Dedifferentiated amniotic fluid mesenchymal stem cell (primary cell): ENCODE measurements around the gene COL12A1.
"Not testable (repeated sequence)": the region's sequence is repeated elsewhere in the genome, so short reads cannot be mapped to it uniquely, and the experiment has no call there.

ENCODE experiments used
- DNase-seq: peaks from one replicate; pipeline ENCODE4 v3.0.0-alpha.2; 2016; ENCODE audit errors: extremely low spot score

COL12A1 gene

DNA sequence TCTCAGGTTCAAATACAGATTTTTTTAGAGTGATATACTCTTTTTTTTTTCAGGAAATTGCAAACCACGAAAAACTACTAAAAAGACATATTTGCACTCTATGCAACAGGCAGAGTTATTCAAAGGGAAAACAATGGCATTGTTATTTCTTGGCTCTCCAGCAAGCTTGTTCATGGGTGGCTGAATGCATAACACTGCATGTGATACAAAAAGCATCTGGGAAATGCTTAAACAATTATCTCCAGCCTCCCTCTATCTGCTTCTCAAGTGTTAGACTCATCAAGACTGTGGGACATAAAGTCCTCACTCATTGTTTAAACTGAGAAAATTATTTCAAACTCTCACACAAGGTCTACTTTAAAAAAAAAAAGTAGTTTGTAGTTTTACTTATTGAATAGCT lies 7.3 kb upstream of the COL12A1 start:
- no peak for DNase-seq

DNA sequence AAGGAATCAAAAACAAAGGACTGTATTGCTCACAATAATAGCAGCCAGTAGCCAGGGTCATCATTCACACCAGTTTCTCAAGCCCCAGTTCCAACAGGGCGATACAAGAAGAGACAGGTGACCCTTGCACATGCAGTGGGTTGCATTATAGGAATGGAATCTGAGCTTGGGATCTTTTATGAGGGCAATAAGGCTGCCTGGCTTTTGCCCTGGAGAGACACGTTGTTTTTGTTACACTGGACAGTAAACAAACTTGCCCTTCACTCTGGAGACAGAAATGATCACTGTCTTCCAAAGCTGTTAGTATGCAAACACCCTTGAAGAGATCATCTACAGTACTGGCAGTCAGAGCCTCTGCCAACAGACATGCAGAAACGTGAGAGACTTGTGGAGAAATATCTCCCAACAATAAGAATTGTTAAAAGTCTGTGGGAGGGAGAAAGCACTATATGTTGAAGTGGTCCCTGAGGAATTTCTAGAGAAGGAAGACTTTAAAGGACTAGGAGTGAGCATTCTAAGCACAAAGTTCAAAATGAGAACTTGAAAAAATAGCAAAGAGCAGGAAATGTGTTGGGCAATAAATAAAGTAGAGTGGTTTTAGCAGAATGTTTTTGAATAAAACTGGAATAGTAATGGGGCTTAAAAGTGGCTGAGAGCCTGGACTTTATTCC lies 6.2 kb upstream of the COL12A1 start:
- DNase-seq = no peak

DNA sequence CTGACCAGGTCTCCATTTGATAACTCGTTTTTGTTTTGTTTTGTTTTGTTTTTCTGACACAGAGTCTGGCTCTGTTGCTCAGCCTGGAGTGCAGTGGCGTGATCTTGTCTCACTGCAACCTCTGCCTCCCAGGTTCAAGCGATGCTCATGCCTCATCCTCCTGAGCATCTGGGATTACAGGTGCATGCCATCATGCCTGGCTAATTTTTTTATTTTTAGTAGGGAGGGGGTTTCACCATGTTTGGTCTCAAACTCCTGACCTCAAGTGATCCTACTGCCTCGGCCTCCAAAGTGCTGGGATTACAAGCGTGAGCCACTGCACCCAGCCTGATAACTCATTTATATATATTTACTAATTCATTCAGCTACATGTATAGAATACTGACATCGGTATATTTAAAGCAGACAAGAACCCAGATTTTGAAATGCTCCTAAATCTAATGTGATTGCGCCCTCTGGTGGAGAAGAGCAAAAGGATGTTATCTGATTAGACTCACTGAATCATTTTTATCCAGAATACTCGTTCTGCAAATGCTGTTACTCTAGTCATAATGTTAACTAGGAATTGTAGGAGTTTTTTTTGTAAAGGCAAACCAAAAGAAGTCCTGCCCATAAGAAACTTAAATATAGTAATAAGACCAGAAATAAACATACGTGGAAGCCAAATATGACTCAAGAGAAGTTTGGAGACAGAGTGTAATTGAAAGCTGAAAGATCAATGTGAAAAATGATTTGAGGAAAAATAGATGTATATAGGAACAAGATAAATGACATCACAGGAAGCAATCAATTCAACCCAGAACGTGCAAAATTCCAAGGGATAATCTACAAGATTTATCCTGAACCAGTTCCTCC lies 5.3 kb upstream of the COL12A1 start:
- DNase-seq = peak; percentile 83

DNA sequence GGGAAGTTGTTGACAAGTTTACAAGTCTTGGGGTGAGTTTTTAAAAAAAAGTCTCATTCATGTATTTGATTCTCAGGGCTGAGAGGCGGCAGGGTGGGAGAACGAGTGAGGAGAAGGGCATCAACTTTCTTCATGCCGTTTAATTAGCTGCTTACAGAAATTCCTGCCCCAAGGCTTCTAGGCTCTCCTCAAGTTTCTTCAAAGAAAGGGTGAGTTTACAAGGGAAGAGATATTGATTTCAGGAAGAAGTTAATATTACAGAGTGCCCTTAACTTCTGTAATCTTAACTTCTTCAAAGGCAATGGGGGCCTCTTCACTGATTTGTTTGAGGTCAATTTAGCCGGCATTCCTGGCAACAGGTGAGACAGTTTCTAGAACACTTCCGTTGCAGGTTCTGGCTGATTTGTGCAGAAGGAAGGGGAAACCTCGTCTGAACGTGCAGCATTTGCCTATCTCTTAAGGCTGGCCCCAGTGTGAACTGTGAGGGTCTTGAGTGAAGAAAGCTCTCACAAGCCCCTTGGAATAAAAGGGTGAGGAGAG lies 3.4 kb upstream of the COL12A1 start:
- DNase-seq = no peak

DNA sequence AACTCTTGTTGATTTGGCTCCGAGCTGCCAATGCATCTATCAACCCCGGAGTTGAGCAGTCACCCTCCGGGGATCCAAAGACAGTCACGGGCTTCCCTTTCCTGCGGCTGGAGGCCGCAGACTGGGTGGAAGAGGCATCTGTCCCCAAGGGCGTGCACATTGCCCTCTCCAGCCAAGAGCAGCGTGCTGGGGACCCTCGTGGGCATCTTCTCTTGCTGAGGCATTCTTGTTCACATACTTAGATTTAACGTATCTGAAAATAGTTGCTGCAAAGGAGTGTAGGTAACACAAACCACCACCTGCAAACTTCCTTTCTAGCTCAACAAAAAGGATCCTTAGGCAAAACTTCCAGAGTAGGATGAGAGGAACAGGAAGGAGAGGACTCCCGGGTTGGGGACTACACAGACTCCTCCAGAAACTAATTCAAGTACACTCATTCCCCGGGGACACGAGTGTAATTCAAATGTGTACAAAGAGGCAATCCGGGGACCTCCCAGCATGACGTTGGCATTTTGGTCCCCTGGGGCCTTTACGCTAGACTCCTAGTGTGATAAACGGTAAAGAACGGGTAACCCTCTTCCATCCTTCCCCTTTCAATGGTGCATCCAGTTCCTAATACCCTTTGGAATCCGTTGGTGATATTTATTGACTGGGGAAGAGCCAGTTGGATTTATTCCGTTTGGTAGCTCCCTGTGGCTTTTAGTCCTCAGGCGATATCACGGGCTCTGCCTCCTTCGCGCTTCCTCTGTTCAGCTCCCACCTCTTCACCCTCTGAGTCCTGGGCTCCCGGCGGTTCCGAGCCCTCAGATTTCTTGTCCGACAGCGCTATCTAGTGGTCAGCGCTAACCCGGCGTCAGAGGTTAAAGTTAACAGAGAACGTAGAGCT lies 2.7 kb upstream of the COL12A1 start:
- peak; percentile 80 for DNase-seq

DNA sequence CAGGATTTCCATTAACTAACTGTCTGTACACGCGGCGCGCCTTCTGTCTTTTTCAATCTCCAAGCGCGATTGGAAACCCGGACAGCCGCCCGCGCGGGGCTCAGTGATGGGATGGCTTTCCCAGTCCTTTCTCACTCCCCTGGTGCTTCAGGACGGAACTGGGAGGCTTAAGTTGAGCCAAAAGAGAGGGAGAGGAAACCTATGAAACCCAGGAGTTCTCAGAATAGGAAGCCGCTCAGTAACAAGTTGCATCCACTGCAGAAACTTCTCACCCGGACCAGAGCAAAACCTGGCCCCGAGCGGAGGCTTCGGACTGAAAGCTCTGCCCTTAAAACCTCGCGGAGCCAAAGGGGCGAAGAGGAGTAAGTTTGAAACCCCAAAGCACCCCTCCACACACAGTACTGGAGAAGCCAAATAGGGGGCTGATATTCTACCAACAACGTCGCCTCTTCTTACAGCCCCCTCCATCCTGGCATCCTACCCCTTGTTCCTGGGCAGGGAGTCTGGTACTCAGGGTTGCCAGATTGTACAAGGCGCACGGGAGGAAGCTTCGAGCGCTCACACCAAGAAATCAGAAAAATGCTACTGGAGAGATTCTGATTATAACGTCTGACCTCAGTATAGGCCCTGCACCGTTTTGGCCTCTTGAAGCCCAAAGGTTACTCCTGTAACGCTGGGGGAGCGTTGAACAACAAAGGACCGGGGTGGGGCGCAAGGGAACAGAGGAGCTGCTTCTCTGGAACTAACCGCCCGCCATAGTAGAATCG lies 906 bp upstream of the COL12A1 start:
- DNase-seq = no peak

DNA sequence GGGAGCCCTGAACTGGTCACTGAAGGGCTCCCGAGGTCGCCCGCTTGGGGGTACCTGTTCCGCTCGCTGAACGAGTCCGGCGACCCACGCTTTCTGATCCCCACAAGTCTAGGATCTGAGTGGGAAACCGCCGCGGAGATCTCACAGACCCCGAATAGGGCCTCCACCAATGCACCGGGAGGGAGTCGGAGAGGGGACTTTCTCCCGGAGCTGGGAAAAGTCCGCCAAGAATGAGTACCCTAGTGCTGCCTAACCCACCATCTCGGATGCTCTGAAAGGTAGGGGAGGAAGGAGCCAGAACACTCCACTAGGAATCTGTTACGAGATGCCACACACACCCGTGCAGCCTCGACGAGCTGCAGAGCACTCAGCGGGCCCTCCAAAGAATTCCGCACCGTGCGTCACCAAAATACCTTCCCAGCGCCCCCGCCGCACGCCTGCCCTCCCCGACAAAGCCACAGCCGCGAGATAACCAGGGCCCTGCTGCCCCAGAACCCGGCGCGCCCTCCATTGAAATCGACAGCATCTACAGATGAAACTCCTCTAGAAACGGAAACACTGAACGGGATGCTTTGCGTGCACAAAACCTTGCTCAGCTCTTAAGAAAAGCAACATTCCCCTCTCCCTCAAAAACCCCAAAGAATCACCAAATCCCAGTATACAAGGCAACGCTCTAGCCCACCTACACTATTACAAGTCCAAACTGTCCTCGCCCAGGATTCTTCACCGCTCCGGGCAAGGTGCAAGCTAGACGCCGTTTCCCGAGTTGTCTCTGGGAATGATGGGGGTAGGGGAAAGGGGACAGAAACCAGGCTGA lies 686 bp downstream of the COL12A1 start:
- peak; percentile 66 for DNase-seq

DNA sequence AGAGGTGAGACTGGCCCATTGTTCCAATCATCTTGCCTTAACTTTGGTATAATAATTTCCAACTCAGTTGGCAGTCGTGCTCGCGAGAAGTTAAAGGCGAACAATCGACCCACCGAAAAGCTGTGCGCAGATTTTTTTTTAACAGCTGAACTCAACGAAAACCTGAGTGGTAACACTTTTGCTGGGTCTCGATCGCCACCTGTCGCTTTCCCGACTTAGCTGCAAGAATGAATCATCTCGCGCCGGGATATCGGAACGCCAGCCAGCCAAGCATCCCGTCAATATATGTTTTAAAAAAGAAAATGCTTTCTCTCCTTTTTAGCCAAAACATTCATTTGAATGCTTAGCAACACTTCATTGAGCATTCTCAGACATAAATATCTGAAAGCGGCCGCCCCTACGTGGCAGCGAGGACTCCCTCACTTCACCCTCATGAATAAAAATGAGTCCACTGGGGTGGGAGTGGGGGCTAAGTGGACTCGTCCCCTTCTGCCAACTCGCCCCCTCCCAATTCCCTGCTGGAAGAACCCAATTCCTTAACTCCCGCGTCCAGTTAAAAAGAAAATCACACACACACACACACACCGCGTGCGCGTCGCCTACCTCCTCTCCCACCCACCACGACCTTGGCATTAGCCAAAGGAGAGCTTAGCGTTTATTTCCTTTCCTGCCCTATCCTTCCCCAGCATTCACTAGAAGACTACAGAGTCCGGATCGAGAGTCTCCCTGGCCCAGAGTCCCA lies 1.5 kb downstream of the COL12A1 start:
- peak; percentile 95 for DNase-seq

DNA sequence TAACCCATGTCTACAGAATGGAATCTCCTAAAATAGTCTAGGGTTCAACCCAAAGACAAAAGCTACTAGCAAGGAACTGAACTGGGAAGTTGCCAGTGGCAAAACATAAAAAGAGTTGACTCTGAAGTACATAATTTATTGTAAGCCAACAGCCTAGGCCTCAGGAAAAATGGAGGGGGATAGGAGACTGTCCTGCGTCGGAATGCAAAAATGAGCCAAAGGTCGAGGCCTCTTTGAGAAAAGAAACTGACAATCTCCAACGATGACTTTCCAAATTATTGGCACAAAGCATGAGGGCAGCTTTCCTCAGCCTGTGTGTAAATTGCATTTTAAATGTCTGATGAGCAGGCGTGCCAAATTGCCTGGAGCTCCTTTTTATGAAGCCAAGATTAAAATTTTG lies 2.1 kb downstream of the COL12A1 start:
- no peak for DNase-seq

DNA sequence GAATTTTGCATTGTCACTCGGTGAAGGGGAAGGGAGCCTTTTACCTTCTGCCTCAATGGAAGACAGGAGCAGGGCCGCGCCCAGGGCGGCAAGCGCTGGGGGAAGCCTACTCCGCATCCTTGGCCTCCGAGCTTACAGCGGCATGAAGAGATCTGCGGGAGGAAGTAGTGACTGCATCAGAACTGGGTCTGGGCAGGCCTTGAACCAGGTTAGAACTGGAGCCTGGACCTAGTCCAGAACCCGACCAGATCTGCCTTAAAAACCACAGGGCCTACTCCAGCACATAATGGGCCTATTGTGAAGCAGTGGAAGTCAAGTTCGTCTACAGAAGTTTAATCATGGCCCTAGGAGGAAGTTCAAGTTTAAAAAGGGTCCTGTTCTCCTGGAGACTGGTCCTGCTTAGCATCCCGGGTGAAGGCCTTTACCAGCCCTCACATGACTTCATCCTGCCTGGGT lies 3.1 kb downstream of the COL12A1 start:
- DNase-seq = no peak

DNA sequence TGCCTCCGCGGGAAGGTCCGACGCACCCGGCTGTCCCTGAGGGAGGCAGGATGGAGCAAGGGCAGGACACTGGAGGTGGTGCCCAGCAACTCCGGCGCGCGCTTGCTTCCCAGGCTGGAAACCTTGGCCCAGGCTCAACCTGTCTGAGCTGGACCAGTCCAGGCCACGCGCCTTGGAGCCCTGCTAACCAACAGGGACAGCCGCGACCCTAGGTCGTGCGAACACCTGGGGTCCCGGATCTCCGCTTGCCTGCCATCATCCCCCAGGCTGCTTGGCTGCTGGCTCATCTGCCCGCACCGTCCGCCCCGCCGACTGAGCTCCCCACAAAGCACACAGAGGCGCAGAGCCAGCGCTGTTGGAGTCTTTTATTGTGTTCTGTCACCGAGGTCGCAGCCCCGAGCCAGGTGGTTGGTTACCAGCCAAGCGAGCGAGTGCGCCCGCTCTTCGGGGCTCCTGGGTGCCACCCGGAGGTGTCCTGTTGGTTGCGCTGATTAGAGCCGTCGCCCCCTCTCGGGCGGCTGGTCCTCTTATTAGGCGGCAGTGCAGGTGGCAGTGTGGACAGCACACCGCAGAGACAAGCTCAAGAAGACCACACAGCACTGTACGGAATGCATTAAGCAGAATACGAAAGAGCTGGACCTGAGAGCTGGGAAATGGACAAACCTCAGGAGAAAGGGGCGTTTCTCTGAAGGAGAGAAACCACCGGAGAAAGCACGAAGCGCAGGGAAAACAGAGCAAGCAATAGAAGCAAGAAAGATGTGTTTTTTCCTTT lies 3.8 kb downstream of the COL12A1 start:
- no peak for DNase-seq

DNA sequence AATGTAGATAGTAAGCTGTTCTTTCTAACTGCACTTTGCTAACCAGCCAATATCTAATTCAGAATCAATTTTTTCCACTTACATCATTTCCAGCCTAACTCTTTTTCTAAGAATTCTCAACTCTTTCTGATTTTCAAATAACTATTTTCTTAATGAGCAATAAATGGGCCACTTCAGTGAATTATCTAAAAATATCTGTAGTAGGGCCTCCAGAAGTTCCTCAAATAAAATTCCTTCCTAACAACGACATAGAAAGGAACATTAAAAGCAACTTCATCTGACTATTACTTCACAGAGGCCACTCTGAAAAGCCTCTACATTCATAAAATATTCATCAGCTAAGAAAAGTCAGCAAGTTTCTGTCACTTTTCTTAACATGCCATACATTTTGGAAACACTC lies 4.8 kb downstream of the COL12A1 start:
- DNase-seq = no peak

DNA sequence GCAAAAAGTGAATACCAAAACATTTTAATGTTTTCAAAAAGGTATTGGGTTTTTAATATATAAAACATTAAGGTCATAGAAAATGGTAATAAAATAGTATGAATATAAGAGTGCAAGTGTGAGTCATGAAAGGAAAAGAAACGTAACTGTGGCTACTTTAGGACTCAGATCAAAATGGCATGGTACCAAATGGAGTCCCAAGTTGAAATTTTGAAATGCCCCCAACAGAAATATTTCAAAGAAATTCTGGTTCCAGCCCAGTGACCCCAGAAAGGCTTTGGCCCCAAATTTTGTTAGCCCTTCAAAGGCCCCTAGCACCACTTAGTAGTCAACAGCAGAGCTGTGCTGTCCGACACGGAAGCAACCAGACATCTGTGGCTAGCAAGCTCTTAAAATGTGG lies 6.0 kb downstream of the COL12A1 start:
- no peak for DNase-seq

DNA sequence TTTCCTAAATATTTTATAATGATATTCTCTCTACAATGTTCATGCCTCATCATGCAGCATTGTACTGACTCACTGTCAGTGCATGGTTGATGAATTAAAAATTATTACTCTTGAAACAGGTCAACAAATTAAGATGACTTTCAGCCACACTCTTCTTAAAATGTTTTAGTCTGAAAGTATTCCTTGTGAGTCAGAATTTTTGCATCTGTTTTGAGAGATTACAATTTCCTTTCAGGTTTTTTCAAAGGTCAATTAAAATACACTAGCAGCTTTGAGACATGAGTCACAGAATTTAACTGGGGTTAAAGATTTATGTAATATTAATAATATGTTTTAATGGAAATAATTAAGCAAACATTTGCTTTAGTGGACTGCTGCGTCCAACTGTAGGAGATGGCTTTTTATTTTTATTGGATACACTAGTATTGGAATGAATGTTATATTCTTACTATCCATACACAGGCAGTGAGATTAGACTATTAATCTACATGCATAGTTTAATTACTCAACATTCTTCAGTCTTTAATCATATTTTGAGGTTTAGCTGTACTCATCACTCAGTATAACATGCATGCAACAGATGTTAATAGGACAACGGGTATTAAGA lies 9.7 kb downstream of the COL12A1 start:
- no peak for DNase-seq

DNA sequence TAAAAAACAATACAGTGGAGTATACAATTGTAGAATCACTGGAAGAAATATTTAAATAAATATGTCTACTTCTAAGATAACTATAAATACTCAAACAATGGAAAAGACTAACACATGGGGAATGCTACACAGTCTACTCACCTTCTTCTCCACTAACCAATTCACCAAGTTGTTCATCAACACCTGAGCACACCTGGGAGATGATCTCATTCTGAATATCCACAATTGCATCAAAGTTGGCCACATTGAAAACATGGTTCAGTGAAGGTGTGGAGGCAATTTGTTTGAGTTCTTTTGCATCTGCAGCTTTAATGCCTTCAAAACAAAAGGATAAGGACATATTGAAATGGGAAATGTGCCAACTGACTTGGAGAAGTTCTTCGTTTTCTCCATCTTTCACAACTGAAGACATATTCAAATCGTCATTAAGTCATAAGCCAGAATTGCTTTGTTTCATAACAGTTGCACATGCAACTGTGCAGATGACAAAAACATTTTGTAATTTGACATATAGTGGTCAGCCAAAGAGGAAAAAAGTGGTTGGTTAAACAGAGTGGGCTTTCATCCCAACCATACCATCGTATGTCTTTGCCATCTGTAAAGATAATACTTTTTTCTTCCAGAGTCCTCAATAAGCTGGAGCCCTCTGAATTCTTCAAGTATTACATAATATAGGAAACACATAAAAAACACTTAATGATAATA lies 17.5 kb downstream of the COL12A1 start:
- DNase-seq = no peak

DNA sequence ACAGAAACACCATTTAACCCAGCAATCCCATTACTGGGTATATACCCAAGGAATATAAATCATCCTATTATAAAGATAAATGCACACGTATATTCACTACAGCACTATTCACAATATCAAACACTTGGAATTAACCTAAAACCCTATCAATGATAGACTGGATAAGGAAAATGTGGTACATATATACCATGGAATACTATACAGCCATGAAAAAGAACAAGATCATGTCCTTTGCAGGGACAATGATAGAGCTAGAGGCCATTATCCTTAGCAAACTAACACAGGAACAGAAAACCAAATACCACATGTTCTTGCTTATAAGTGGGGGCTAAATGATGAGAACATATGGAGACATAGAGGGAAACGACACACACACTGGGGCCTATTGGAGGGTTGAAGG lies 19.3 kb downstream of the COL12A1 start:
- DNase-seq = not testable (repeated sequence)

DNA sequence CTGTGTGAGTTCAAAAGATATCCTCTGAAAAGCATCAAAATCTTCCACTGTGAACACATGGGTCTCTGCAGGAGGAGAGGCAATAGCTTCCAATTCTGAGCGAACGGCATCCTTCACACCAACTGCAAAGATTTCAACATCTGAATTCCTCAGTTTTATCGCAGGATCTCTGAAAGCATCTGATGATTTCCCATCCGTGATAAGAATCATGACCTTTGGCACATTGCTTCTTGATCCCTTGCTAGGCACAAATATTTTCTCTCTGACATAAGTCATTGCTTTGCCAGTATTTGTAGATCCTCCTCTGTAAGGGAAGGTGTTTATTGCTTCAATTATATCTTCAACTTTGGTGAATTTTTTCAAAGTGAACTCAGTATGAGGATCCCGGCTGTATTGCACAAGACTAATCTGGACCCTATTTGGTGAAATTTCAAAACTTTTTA lies 22.7 kb downstream of the COL12A1 start:
- no peak for DNase-seq

DNA sequence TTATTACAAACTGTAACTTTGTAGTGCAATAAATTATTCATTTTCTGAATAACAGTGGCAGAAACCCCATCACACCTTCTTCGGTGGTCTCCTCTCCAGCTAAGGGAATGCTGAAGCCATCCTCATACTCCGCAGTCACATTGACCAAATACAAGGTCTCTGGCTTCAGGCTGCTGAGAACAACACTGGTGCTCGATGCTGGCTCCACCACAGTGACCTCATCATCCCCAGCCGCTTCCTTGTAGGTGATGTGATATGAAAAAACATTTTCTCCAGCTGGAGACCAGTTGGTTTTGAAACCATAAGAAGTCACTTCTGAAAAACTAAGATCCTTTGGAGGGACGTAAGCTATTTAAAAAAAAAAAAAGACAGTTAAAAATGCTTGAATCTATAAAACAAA lies 25.0 kb downstream of the COL12A1 start:
- no peak for DNase-seq
